HL-60 (cell line): ENCODE measurements around the gene RAB27A.
A peak's percentile ranks its signal among the peaks of the same experiment; 100 is the strongest.

ENCODE experiments used
- POLR2AphosphoS5 ChIP-seq: IDR thresholded peaks from 2 replicates; pipeline ENCODE4 v1.6.1; 2012; ENCODE audit warnings: low read depth
- TF ChIP-seq, protein P1 (sequence below): IDR thresholded peaks from one replicate; pipeline ENCODE4 v1.5.1; 2011; ENCODE audit warnings: low read length, control low read depth, inconsistent platforms; ENCODE audit not compliant: insufficient read depth
- TF ChIP-seq, protein P2 (sequence below): IDR thresholded peaks from 2 replicates; pipeline ENCODE4 v1.6.1; 2012; ENCODE audit warnings: low read depth; ENCODE audit not compliant: insufficient replicate concordance

DNA sequence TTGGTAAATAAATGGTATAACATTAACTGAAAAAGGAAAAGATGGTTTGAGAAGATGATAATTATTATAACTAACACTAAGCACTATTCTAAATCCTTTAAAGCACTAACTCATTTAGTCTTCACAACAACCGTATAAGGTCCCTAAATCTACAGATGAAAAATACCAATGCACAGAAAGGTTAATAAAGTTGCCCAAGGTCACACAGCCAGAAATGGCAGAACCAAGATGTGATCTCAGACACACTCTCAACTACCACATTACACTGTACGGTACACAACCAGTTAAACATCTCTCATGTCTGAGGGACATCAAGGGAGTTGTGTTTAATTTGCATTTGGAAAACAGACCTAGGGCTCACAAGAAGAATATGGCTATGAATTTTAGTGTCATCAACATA lies 23.1 kb downstream of the RAB27A start:
- TF ChIP-seq, protein P1, sequence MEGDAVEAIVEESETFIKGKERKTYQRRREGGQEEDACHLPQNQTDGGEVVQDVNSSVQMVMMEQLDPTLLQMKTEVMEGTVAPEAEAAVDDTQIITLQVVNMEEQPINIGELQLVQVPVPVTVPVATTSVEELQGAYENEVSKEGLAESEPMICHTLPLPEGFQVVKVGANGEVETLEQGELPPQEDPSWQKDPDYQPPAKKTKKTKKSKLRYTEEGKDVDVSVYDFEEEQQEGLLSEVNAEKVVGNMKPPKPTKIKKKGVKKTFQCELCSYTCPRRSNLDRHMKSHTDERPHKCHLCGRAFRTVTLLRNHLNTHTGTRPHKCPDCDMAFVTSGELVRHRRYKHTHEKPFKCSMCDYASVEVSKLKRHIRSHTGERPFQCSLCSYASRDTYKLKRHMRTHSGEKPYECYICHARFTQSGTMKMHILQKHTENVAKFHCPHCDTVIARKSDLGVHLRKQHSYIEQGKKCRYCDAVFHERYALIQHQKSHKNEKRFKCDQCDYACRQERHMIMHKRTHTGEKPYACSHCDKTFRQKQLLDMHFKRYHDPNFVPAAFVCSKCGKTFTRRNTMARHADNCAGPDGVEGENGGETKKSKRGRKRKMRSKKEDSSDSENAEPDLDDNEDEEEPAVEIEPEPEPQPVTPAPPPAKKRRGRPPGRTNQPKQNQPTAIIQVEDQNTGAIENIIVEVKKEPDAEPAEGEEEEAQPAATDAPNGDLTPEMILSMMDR: no peak
- 0 out of 2 replicates have a peak, but pooled peaks have one; percentile 0 for TF ChIP-seq POLR2AphosphoS5
- TF ChIP-seq, protein P2, sequence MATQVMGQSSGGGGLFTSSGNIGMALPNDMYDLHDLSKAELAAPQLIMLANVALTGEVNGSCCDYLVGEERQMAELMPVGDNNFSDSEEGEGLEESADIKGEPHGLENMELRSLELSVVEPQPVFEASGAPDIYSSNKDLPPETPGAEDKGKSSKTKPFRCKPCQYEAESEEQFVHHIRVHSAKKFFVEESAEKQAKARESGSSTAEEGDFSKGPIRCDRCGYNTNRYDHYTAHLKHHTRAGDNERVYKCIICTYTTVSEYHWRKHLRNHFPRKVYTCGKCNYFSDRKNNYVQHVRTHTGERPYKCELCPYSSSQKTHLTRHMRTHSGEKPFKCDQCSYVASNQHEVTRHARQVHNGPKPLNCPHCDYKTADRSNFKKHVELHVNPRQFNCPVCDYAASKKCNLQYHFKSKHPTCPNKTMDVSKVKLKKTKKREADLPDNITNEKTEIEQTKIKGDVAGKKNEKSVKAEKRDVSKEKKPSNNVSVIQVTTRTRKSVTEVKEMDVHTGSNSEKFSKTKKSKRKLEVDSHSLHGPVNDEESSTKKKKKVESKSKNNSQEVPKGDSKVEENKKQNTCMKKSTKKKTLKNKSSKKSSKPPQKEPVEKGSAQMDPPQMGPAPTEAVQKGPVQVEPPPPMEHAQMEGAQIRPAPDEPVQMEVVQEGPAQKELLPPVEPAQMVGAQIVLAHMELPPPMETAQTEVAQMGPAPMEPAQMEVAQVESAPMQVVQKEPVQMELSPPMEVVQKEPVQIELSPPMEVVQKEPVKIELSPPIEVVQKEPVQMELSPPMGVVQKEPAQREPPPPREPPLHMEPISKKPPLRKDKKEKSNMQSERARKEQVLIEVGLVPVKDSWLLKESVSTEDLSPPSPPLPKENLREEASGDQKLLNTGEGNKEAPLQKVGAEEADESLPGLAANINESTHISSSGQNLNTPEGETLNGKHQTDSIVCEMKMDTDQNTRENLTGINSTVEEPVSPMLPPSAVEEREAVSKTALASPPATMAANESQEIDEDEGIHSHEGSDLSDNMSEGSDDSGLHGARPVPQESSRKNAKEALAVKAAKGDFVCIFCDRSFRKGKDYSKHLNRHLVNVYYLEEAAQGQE: no peak
